ENCODE data around the gene WDR54. TPM values are rescaled to one million over a fixed set of nuclear protein-coding genes. Genes with fewer than 3 reads are reported as not detected.
"Not testable (repeated sequence)": the region's sequence is repeated elsewhere in the genome, so short reads cannot be mapped to it uniquely, and the experiment has no call there.

Gene WDR54
- total and polyA plus RNA-seq, 5 experiments from 2014 or later, result 28.9 to 65.1 (median 43.9) TPM

GRCh38 chr2:74413001-74413698 lies 8.4 kb upstream of the WDR54 start:
- Mint-ChIP-seq H3K4me3 (peak overlapping the region in 7 of 10 donors; percentile 26 to 76 (median 64)), H3K27ac (peak overlapping the region in 6 of 10 donors; percentile 13 to 89 (median 40)), H3K27me3 (peaks cover 0 to 8% (median 4%) of the 10 kb centered on the region in 5 donors), H3K9me3 (no peaks in the 10 kb centered on the region), H3K36me3 (no peaks in the 10 kb centered on the region), H3K4me1 (peaks cover 6 to 27% (median 22%) of the 10 kb centered on the region in 4 donors)
- DNase-seq, result no peak
- POLR2A ChIA-PET, result interaction anchor here (1.1 kb wide), 1 partner anchor 22 kb away, joined by 3 read pairs; no protein-coding TSS in a partner anchor
- ATAC-seq, result no peak

- DNase-seq (peak in 1 of 10 donors; percentile 63), ATAC-seq (no peak)
- no peaks in the 10 kb centered on the region for H3K9me3 Mint-ChIP-seq
- H3K4me3 Mint-ChIP-seq, result peak overlapping the region; percentile 36 to 84 (median 70)
- H3K4me1 Mint-ChIP-seq, result peaks cover 6 to 30% (median 23%) of the 10 kb centered on the region in 4 donors
- no peaks in the 10 kb centered on the region for H3K27me3 Mint-ChIP-seq
- no peaks in the 10 kb centered on the region for H3K36me3 Mint-ChIP-seq
- peak overlapping the region in 2 of 10 donors; percentile 72 to 77 for H3K27ac Mint-ChIP-seq
- POLR2A ChIA-PET, result interaction anchor here (1.0 to 3.6 kb wide), 3 partner anchors 44 to 236 kb away, joined by 3 to 15 read pairs (median 4); partner anchors contain the start of genes MOB1A and WBP1
Measured at GRCh38 chr2:74414441-74414840, 7.1 kb upstream of the WDR54 start.

DNA sequence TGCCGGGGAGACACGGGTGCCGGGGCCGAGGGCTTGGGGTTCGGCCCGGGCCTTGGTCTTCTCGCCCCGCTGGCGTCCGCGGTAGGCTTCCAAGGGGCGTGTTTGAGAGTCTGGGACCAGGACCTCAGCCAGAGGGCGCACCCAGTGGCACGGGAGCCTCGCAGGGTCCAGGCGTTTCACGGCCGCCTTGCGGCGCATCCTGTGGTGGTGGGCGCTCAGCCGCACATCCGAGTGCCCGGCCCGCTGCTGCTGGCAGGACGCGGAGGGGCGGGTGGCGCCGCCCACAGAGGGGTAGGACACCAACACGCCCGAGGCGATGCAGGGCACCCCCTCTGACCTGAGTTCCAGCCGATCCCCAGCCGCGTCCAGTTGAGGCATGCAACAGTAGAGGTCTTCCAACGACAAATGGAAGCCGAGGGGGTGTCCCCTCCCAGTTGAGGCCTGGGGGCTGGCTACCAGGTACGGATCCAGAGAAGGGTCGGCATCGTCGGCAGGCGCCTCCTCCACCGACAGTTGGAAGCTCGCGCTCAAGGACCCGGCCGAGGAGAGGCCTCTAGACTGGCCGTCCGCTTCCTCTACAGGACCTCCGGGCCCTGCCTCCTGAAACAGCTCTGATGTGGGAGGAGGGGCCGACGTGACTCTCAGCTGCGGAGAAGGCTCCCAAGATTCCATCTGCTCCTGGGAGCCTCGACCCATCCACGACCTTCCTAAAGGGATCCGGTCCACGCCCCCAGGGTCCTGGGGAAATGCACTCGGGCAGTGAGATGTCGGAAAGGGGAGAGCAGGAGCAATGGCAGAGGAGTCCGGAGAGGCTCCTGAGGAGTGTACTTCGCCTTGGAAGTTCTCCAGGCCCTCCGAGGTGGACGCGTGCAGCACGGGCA lies 6.4 kb upstream of the WDR54 start:
- H3K9me3 Mint-ChIP-seq, result no peaks in the 10 kb centered on the region
- peaks cover 9 to 37% (median 26%) of the 10 kb centered on the region in 4 donors for H3K4me1 Mint-ChIP-seq
- H3K27me3 Mint-ChIP-seq, result no peaks in the 10 kb centered on the region
- POLR2A ChIA-PET, result interaction anchor here (1.0 to 3.6 kb wide), 4 partner anchors 10 to 236 kb away, joined by 3 to 15 read pairs (median 4); partner anchors contain the start of genes MOB1A and WBP1
- DNase-seq (peak in 5 of 10 donors; percentile 16 to 65 (median 32)), ATAC-seq (peak; percentile 45 to 75)
- H3K36me3 Mint-ChIP-seq, result no peaks in the 10 kb centered on the region
- H3K27ac Mint-ChIP-seq, result peak overlapping the region in 5 of 10 donors; percentile 21 to 76 (median 57)
- peak overlapping the region; percentile 55 to 84 (median 75) for H3K4me3 Mint-ChIP-seq

- H3K27me3 Mint-ChIP-seq, result no peaks in the 10 kb centered on the region
- POLR2A ChIA-PET, result interaction anchor here (1.0 to 3.6 kb wide), 3 partner anchors 9 to 237 kb away, joined by 3 to 15 read pairs (median 3); partner anchors contain the start of genes MOB1A and WBP1
- peak overlapping the region; percentile 55 to 84 (median 75) for H3K4me3 Mint-ChIP-seq
- peaks cover 13 to 43% (median 32%) of the 10 kb centered on the region in 4 donors for H3K4me1 Mint-ChIP-seq
- peak in 1 of 2 donors; percentile 34 for ATAC-seq
- H3K27ac Mint-ChIP-seq, result peak overlapping the region in 9 of 10 donors; percentile 2 to 88 (median 76)
- H3K9me3 Mint-ChIP-seq, result no peaks in the 10 kb centered on the region
- H3K36me3 Mint-ChIP-seq, result no peaks in the 10 kb centered on the region
- peak in 2 of 10 donors; percentile 23 to 65 for DNase-seq
Measured at GRCh38 chr2:74415762-74416395, 5.7 kb upstream of the WDR54 start.

DNA sequence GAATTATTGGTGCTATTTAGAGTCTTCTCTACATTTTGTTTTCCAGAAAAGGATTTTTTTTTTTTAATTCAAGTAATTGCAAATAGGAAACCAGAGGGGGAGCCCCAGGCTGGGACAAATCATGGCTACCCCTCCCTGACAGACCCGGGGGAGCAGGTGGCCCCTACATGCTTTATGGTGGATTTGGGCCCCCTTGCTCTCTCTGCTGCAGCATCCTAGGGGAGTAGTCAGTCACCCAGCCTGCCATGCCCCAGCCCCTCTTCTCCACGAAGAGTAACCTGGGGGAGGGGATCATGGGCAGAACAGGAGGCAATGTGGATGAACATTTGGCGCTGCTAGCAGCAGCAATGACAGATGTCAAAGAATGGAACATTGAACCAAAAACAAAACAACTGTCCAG lies 4.8 kb upstream of the WDR54 start:
- peak overlapping the region in 2 of 10 donors; percentile 12 to 76 for H3K4me3 Mint-ChIP-seq
- POLR2A ChIA-PET, result interaction anchor here (3.6 kb wide), 1 partner anchor 41 kb away, joined by 15 read pairs; the partner anchor contains the start of gene WBP1
- no peaks in the 10 kb centered on the region for H3K36me3 Mint-ChIP-seq
- DNase-seq (peak in 1 of 10 donors; percentile 18), ATAC-seq (no peak)
- no peaks in the 10 kb centered on the region for H3K27me3 Mint-ChIP-seq
- H3K9me3 Mint-ChIP-seq, result no peaks in the 10 kb centered on the region
- peak overlapping the region in 5 of 10 donors; percentile 13 to 85 (median 26) for H3K27ac Mint-ChIP-seq
- H3K4me1 Mint-ChIP-seq, result peaks cover 16 to 49% (median 37%) of the 10 kb centered on the region in 4 donors

- no peak for ATAC-seq
- Mint-ChIP-seq H3K9me3 (no peaks in the 10 kb centered on the region), H3K27me3 (no peaks in the 10 kb centered on the region), H3K4me1 (peaks cover 19 to 53% (median 41%) of the 10 kb centered on the region in 4 donors), H3K36me3 (no peaks in the 10 kb centered on the region), H3K27ac (peak overlapping the region in 5 of 10 donors; percentile 13 to 85 (median 33)), H3K4me3 (peak overlapping the region in 1 of 10 donors; percentile 76)
- DNase-seq, result no peak
- POLR2A ChIA-PET, result interaction anchor here (3.6 kb wide), 1 partner anchor 41 kb away, joined by 15 read pairs; the partner anchor contains the start of gene WBP1
Measured at GRCh38 chr2:74417197-74417596, 4.3 kb upstream of the WDR54 start.

- POLR2A ChIA-PET, result no interaction called here
- Mint-ChIP-seq H3K27me3 (no peaks in the 10 kb centered on the region), H3K36me3 (no peaks in the 10 kb centered on the region), H3K4me3 (no peak overlapping the region), H3K27ac (peak overlapping the region in 1 of 10 donors; percentile 29), H3K4me1 (peaks cover 18 to 56% (median 45%) of the 10 kb centered on the region in 4 donors), H3K9me3 (no peaks in the 10 kb centered on the region)
- DNase-seq, result no peak
- ATAC-seq, result no peak
Measured at GRCh38 chr2:74417763-74418162, 3.8 kb upstream of the WDR54 start.

DNA sequence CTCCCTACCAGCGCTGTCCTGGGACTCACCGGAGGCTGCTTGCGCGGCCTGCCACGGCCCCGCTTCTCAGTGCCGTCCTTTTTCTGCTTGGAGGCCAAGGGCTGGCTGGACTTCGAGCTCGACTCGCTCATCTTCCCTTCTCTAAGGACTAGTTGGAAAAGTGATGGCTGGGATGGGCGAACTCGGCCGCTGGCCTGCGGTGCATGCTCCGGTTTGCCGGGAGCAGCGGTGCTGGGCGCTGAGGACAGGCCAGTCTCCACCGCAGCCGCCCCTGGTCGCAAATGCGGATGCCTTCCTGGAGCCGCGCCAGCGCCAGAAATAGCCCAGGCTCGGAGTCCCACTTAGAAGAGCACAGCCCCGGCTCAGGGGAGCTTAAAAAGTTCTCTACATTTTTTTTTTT lies 3.2 kb upstream of the WDR54 start:
- ATAC-seq, result no peak
- POLR2A ChIA-PET, result no interaction called here
- DNase-seq, result peak in 1 of 10 donors; percentile 59
- H3K9me3 Mint-ChIP-seq, result no peaks in the 10 kb centered on the region
- peaks cover 19 to 56% (median 45%) of the 10 kb centered on the region in 4 donors for H3K4me1 Mint-ChIP-seq
- H3K36me3 Mint-ChIP-seq, result no peaks in the 10 kb centered on the region
- H3K4me3 Mint-ChIP-seq, result no peak overlapping the region
- peak overlapping the region in 3 of 10 donors; percentile 25 to 60 (median 29) for H3K27ac Mint-ChIP-seq
- H3K27me3 Mint-ChIP-seq, result no peaks in the 10 kb centered on the region

DNA sequence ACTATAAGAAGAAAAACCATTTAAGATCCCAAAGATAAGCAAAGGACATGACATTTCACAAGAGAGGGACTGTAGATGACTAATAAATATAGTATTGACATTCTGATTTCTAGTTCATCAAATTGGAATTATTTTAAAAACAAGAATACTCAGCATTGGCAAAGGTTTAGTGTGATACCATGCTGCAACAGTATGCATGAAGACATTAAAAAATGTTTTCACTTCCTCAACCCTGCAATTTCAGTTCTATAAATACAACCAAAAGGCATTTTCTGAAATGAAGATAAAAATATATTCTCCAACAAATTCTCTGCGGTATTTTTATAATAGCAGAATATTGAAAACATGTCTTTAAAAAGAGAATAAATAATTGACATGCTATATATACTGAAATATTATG lies 2.2 kb upstream of the WDR54 start:
- Mint-ChIP-seq H3K27ac (peak overlapping the region in 5 of 10 donors; percentile 95 to 100 (median 100)), H3K4me1 (peaks cover 18 to 49% (median 37%) of the 10 kb centered on the region in 4 donors), H3K36me3 (peaks cover 0 to under 1% (median 0%) of the 10 kb centered on the region in 3 donors), H3K4me3 (no peak overlapping the region), H3K27me3 (no peaks in the 10 kb centered on the region), H3K9me3 (no peaks in the 10 kb centered on the region)
- no peak for ATAC-seq
- DNase-seq, result no peak
- POLR2A ChIA-PET, result no interaction called here

DNA sequence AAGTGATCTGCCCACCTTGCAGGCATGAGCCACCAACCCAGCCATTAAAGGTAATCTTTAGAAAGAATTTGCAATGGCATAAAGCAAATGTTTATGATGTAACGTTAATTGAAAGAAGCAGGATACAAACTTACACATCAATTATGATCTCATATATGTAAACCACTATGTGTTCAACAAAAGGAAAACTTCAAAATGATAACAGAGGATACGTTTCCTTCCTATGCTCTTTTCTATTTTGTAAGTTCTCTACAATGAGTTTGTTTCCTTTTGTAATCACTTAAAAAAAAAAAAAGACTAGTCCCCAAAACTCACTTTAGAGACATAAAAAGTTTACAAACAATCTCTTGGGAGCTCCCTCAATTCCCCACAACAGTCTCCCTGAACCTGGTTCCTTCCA lies 1.5 kb upstream of the WDR54 start:
- H3K27ac Mint-ChIP-seq, result peak overlapping the region; percentile 93 to 100 (median 99)
- H3K4me3 Mint-ChIP-seq, result peak overlapping the region; percentile 55 to 100 (median 88)
- DNase-seq (peak in 2 of 10 donors; percentile 40 to 55), ATAC-seq (no peak)
- no peaks in the 10 kb centered on the region for H3K9me3 Mint-ChIP-seq
- peaks cover 18 to 49% (median 33%) of the 10 kb centered on the region in 4 donors for H3K4me1 Mint-ChIP-seq
- H3K27me3 Mint-ChIP-seq, result no peaks in the 10 kb centered on the region
- POLR2A ChIA-PET, result interaction anchor here (0.7 to 2.7 kb wide), 4 partner anchors 29 to 80 kb away, joined by 4 to 20 read pairs (median 6); partner anchors contain the start of genes CCDC142 and TTC31
- peaks cover 0 to 2% (median 0%) of the 10 kb centered on the region in 3 donors for H3K36me3 Mint-ChIP-seq

DNA sequence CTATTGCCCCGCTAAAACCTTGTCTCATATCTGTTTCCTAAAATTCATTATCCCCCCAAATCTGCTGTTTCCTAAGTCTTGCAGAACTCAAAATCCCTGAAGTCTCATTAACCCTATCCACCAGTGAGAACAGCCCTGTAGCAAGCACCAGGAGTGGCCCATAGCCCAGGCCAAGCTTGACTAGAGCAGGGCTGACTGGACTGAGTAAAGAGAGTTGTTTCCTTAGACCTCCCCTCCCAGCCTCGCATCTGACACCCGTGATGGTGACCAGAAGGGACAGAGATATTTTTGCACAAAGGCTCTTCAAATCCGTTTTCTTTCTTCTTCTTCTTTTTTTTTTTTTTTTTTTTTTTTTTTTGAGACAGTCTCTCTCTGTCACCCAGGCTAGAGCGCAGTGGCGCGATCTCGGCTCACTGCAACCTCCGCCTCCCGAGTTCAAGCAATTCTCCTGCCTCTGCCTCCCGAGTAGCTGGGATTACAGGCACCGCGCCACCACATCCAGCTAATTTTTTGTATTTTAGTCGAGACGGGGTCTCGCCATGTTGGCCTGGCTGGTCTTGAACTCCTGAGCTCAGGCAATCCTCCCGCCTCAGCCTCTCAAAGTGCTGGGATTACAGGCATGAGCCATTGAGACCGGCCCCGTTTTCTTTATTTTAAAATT lies 957 bp upstream of the WDR54 start:
- H3K36me3 Mint-ChIP-seq, ATAC-seq, H3K9me3 Mint-ChIP-seq, H3K27me3 Mint-ChIP-seq: not testable (repeated sequence)
- peak in 2 of 10 donors; percentile 24 to 59 for DNase-seq
- H3K4me3 Mint-ChIP-seq, result peak overlapping the region; percentile 96 to 100 (median 99)
- POLR2A ChIA-PET, result interaction anchor here (0.6 to 3.0 kb wide), 8 partner anchors 30 to 270 kb away, joined by 4 to 22 read pairs (median 10); partner anchors contain the start of genes CCDC142, INO80B, MRPL53 and TTC31
- peaks cover 18 to 47% (median 32%) of the 10 kb centered on the region in 4 donors for H3K4me1 Mint-ChIP-seq
- H3K27ac Mint-ChIP-seq, result peak overlapping the region; percentile 96 to 100 (median 99)
